ENCODE results near the gene PSD4. TPM values are rescaled to one million over a fixed set of nuclear protein-coding genes. Genes with fewer than 3 reads are reported as not detected.

PSD4 gene
- total and polyA plus RNA-seq, 10 of the 15 experiments (the other 5 are each of a cell fraction or from before 2014, with no cell fraction given) = 0.68 to 114 (median 35.1) TPM

- no TSS peak for BruUV-seq (replicated peaks)
- peaks cover 17 to 25% of the 10 kb centered on the region in 2 experiments for H3K36me3 ChIP-seq (ENCODE audit: control insufficient read depth in 2 of 2, insufficient read depth in 2 of 2, low read length in 1 of 2)
- POLR2A ChIA-PET = interaction anchor here (0.6 to 1.4 kb wide), 2 partner anchors 13 to 41 kb away, joined by 3 to 7 read pairs; no protein-coding TSS in a partner anchor
- SMC1A ChIA-PET (ENCODE audit: uncharacterized antibody, unreplicated experiment) = interaction anchor here (1.0 to 1.7 kb wide), 3 partner anchors 14 to 42 kb away, joined by 3 to 11 read pairs (median 4); no protein-coding TSS in a partner anchor
- H3K4me3 ChIP-seq = no peak overlapping the region
- H3K27ac ChIP-seq (ENCODE audit: control insufficient read depth, insufficient read depth) = no peak overlapping the region; the same call in 1 of the 2 replicates
- H2AFZ ChIP-seq (ENCODE audit: control insufficient read depth, low read depth, low read length) = no peak overlapping the region
- peaks cover 33% of the 10 kb centered on the region for H3K4me1 ChIP-seq (ENCODE audit: control insufficient read depth, insufficient read depth, low read length)
- no peaks in the 10 kb centered on the region for H3K27me3 ChIP-seq (replicated peaks in 1 of 2; ENCODE audit: control insufficient read depth in 2 of 2, insufficient read depth in 2 of 2, low read length in 1 of 2)
- H3K4me2 ChIP-seq (ENCODE audit: control insufficient read depth, insufficient read depth) = peak overlapping the region; percentile 70; the same call in 1 of the 2 replicates
- no peaks in the 10 kb centered on the region for H3K9me3 ChIP-seq (replicated peaks; ENCODE audit: control insufficient read depth, insufficient read depth, low read length)
- ATAC-seq (no peak), DNase-seq (ENCODE audit: low read depth, low spot score) (no peak), FAIRE-seq (no peak)
- peaks cover 87% of the 10 kb centered on the region for H3K79me2 ChIP-seq (ENCODE audit: control insufficient read depth, insufficient read depth, low read length)
- intact Hi-C loops (cut with micrococcal nuclease; ENCODE audit: unreplicated experiment) (no loop called here), in situ Hi-C loops (cut with MboI) (no loop called here)
- CTCF ChIA-PET = interaction anchor here (1.3 to 13.8 kb wide), 4 partner anchors 7 to 42 kb away, joined by 3 to 195 read pairs (median 17); no protein-coding TSS in a partner anchor
- TF ChIP-seq EZH2 (IDR thresholded peaks at IDR 0.05; ENCODE audit: borderline replicate concordance, control insufficient read depth, low read depth, low read length) (no peak), RAD21 (IDR thresholded peaks at IDR 0.05; ENCODE audit: insufficient read depth, low read depth, low read length) (no peak), ZBTB33 (IDR thresholded peaks at IDR 0.05) (no peak), BRCA1 (IDR thresholded peaks at IDR 0.05; ENCODE audit: low read depth, low read length) (no peak), SPI1 (IDR thresholded peaks at IDR 0.05; ENCODE audit: borderline replicate concordance, insufficient read depth, low read depth, low read length) (no peak), CEBPZ (IDR thresholded peaks at IDR 0.05; ENCODE audit: low read depth, low read length) (no peak), JUND (IDR thresholded peaks at IDR 0.05; ENCODE audit: low read depth, low read length) (no peak), CBX5 (IDR thresholded peaks at IDR 0.05; ENCODE audit: low read depth) (no peak)
- peaks cover 26% of the 10 kb centered on the region for H4K20me1 ChIP-seq (ENCODE audit: control insufficient read depth, insufficient read depth)
- H3K9ac ChIP-seq (ENCODE audit: control insufficient read depth, insufficient read depth, low read length) = no peak overlapping the region
- RAD21 ChIA-PET (ENCODE audit: unreplicated experiment) = interaction anchor here (1.1 to 1.6 kb wide), 3 partner anchors 41 to 97 kb away, joined by 3 to 11 read pairs (median 5); no protein-coding TSS in a partner anchor
- WGBS (ENCODE audit: insufficient coverage, insufficient replicate concordance, low lambda C conversion rate, missing lambda C conversion rate) = 99% methylated on average over 8 of the region's 8 CpGs
Measured at GRCh38 chr2:113179446-113180045, 5.8 kb downstream of the PSD4 start.

All from GM12878 (cell line).